Activated CD4-positive, alpha-beta T cell treated with anti-CD3 and anti-CD28 coated beads for 4 hours (primary cell): Measurements from ENCODE around the gene IFNL2.
"Not testable (repeated sequence)": the region's sequence is repeated elsewhere in the genome, so short reads cannot be mapped to it uniquely, and the experiment has no call there.

ENCODE experiments used
- DNase-seq, 2 donors: peaks; one replicate each; pipeline ENCODE4 v3.0.0-alpha.2; 2020

The IFNL2 gene

DNA sequence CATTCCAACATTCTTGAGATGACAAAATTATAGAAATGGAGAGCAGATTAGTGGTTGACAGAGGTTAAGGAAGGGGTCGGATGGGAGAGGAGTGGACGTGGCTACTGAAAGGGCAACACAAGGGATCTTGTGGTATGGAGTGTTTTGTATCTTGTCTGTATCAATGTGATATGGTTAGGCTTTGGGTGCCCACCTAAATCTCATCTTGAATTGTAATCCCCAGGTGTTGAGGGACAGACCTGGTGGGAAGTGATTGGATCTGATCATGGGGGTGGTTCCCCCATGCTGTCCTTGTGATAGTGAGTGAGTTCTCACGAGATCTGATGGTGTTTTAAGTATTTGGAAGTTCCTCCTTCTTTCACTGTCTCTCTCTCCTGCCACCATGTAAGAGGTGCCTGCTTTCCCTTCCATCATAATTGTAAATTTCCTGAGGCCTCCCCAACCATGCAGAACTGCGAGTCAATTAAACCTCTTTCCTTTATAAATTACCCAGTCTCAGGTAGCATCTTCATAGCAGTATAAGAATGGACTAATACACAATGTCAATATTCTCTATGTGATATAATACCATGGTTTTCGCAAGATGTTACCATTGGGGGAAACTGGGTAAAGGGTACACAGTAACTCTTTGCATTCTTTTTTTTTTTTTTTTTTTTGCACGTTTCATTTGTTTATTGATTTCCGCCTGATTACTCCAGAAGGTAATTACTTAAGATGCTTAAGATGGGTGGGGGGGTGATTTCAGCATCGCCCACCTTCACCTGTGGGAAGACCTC, 14.6 kb upstream of the IFNL2 start:
- DNase-seq = no peak

DNA sequence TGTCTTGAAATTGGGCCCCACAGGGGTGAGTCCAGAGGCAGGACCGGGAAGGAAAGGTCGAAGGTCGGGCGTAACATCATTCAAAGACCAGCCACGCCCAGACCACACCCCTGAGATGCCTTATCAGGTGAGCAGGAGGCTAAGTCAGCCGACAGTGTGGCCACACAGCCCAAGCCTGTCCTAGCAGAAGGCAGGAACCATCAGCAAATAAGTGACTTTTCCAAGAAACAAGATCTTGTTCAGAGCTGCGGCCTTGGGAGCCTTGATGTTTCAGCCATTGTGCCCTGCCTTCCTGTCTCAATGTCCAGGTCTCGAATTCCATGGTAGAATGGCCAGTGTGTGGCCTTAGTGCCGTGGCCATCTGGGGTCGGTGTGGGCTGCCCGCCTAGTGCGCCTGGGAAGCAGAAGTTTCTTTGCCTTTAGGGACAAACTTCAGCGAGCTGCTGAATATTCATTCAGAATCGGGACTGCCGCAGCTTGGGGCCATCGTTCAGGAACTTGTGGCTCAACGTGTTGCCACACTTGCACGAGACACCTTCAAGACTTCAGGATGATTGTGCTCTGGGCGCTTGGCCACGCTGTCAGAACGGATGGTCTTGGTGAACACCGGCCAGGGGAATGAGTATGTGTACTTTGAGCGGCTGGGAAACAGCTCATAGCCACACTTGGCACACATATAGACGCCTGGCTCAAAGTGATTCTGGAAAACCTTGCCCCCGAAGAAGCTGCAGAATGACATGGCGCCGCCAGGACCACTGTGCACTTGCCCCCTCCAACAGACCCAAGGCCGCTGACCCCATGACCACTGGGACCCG, 13.5 kb upstream of the IFNL2 start:
- DNase-seq = no peak

DNA sequence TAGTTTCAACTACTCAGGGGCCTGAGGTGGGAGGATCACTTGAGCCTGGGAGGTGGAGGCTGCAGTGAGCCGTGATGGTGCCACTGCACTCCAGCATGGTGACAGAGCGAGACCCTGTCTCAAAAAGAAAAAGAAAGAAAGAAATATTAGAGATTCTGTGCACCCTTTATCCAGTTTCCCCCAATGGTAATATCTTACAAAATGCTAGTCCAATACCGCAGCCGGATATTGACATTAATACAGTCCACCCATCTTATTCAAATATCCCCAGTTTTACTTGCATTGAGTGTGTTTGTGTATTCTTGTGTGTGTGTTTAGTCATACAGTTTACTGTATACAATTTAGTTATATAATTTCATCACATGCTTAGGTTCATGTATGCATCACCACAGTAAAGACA, 11.0 kb upstream of the IFNL2 start:
- DNase-seq = no peak

GRCh38 chr19:39261704-39262103, 6.5 kb upstream of the IFNL2 start:
- DNase-seq = no peak

DNA sequence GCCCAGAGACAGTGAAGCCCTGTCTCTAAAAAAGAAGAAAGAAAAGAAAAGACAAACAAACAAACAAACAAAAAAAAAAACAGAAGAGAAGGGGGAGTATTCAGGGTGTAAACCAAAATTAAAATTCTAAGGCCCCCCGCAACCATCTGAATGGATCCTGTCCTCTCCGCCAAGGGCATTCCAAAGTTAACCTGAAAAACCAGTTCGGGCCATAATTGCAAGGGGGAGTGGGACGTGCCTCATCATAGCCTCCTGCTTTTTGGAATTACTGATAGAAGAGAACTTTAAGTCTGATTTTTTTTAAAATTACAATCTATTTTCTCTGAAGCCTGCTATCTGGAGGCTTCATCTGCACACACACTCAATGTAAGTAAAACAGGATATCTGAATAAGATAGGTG, 5.7 kb upstream of the IFNL2 start:
- DNase-seq = no peak

- DNase-seq = no peak
Observed at GRCh38 chr19:39263912-39264305, 4.3 kb upstream of the IFNL2 start.

DNA sequence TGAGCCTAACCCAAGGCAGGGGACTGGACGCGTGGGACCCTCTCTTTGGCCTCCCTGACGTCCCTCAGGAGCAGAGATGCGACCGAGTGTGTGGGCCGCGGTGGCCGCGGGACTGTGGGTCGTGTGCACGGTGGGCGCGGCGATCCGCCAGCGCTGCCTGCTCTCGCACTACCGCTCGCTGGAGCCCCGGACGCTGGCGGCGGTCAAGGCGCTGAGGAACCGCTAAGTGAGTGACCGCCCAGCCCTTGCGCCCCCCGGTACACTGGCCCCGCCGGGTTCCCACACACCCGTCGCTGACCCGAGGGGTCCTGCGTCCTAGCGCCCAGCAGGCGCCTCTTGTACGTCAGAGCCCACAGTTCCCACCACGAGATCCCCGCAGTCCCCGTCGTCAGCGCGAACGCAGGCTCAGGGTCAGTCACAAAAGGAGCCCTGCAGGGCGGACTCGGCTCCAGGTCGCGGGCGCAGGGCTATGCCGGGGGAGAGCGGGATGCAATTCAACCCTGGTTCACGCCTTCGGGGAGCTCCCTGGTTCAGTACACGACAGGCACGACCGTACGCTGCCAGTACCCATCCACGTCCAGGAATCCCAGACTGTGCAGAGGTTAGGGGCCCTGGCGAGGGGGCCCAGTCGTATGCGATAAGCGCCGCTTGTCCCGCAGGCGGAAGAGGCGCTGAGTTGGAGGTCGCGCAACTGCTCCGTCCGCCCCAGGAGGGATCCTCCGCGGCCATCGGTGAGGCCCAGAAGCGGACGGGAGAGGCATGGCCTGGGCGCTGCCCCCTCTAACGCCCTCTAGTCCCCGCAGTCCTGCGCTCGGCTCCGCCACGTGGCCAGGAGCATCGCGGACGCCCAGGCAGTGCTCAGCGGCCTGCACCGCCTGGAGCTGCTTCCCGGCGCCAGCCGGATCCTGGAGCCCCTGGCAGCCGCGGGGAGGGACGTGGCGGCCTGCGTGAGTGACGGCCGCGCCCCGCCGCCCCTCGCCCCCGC, 3.6 kb upstream of the IFNL2 start:
- DNase-seq = no peak

DNA sequence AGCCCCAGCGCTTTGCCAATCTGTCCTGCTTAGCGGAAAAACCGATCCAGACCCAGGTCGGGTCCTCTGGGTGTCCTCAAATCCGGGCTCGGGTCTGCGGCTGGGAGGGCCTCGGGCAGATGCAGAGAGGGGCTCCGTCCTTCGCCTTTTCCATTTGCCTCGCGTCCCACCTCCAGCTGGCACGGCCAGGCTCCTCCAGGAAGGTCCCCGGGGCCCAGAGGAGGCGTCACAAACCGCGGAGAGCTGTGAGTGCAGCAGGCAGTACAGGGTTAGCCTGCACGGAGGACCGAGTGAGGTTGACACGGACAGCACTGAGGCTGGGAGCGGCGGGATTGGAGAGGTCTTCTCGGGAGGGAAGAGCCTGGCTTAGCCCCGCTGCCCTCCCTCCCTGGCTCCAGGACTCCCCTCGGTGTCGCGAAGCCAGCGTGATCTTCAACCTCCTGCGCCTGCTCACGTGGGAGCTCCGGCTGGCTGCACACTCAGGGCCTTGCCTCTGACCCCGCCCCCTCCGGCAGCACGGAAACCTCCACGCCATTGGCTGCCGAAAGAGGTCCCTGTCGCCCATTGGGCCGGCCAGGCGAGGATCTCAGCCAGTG, 2.8 kb upstream of the IFNL2 start:
- no peak for DNase-seq

DNA sequence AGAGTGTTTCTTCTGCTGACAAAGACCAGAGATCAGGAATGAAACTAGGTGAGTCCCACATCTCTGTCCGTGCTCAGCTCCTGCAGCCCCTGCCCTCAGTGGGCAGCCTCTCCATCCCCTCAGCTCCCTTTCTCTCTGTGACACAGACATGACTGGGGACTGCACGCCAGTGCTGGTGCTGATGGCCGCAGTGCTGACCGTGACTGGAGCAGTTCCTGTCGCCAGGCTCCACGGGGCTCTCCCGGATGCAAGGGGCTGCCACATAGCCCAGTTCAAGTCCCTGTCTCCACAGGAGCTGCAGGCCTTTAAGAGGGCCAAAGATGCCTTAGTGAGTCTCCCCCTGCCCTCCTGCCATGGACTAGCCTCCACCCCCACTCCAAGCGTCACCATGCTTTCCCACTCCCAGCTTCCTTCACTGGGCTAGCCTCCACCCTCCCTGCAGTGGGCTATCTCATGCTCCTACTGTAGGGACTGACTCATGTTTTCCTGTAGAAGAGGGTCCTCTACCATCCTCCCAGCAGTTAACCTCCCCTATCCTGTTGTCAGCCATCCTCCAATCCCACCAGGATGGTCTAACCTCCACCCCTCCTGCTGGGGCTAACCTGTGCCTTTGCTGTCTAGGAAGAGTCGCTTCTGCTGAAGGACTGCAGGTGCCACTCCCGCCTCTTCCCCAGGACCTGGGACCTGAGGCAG, 481 bp downstream of the IFNL2 start:
- DNase-seq = not testable (repeated sequence)

- not testable (repeated sequence) for DNase-seq
Observed at GRCh38 chr19:39269369-39269768, 1.2 kb downstream of the IFNL2 start.

DNA sequence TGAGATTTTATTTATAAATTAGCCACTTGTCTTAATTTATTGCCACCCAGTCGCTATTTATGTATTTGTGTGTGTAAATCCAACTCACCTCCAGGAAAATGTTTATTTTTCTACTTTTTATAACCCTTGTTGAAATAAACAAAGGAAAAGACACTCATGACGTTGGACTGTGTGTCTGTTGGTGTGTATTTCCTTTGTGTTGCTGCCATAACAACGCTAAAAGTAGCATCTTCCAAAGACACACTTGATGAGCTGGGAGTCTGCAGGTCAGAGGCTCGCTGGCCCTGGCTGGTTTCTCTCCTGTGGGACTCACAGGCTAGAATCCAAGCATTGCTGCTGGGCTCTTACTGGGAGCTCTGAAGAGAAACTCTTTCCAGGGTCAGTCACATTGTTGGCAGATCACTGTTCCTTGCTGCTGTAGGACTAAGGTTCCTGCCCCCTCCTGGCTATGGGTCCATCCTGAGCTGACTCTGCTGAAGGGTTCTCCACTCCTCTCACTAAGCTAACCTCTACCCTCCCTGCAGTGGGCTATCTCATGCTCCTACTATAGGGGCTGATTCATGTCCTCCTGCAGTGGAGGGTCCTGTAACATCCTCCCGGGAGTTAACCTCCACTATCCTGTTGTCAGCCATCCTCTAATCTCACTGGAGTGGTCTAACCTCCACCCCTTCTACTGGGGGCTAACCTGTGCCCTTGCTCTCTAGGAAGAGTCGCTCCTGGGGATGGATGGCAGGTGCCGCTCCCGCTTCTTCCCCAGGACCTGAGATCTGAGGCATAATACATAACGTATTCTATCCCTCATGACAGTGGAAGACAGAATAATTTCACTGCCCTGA, 2.1 kb downstream of the IFNL2 start:
- DNase-seq = no peak

DNA sequence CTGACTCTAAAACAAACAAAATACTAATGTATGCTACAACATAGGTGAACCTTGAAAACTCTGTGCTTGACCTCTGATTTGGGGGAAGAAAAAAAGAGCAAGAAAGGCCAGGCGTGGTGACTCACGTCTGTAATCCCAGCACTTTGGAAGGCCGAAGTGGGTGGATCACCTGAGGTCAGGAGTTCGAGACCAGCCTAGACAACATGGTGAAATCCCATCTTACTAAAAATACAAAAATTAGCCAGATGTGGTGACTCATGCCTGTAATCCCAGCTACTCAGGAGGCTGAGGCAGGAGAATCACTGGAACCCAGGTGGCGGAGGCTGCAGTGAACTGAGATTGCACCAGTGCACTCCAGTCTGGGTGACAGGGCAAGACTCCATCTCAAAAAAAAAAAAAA, 5.7 kb downstream of the IFNL2 start:
- DNase-seq = not testable (repeated sequence)

DNA sequence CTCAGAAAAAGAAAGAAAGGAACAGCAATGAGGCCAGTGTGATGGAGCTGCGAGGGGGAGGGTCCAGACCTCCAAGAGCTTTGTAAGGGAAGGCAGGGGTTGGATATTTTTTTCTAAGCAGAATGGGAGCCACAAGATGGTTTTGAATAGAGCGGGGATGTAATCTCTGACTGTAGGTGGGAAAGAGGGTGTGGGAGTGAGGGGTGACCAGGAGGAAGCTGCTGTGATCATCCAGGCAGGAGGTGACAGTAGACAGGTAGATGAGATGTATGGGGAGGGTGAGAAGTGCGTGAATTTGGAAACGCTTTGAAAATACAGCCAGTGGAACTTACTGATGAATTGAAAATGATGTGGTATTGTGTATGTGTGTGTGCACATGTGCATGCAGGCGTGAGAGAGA, 7.4 kb downstream of the IFNL2 start:
- DNase-seq = no peak

GRCh38 chr19:39276740-39277139, 8.5 kb downstream of the IFNL2 start:
- no peak for DNase-seq

DNA sequence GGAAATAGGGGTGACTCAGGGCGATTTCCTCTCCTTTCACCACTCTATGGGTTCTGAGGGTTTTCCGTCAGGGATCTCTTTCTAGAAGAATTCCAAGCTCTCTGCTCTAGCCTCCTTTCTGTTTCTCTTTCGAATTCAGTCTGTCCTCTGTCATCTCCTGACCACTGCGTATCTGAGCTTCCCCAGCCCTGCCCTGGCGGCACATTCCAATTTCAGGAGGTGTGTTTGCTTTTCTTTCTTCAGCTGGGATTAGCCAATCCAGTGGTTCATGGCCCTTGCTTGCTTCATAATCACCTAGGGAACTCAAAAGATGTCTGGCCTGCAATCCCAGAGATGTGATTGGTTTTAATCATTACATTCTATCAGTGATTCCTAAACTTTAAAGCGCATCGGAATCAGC, 9.4 kb downstream of the IFNL2 start:
- no peak for DNase-seq

DNA sequence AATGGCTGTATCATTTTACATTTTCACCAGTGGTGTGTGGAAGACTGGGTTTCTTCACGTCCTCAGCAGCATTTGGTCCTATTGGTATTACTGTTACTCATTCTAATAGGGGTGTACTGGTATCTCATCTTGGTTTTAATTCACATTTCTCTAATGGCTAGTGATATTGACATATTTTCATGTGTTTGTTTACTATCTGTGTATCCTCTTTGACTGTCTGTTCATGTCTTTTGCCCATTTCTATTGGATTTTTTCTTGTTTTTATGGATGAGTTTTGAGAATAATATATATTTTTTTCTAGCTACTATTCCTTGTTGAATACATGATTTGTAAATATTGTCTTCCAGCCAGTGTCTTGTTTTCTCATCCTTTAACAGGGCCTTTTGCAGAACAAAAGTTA, 13.8 kb downstream of the IFNL2 start:
- no peak for DNase-seq

- DNase-seq = no peak
Observed at GRCh38 chr19:39284032-39284431, 15.8 kb downstream of the IFNL2 start.

- DNase-seq = no peak
Observed at GRCh38 chr19:39293394-39293793, 25.2 kb downstream of the IFNL2 start.

GRCh38 chr19:39296055-39296645, 28.0 kb downstream of the IFNL2 start, which contains the start of gene IFNL1:
Gene IFNL1, plus strand, starts transcription at chr19:39296407. Its CDS starts 15 bp downstream, at chr19:39296422.
- no peak for DNase-seq

GRCh38 chr19:39296906-39297305, 28.7 kb downstream of the IFNL2 start:
- no peak for DNase-seq
